ENCODE measurements around the gene PCDH15.

The PCDH15 gene

GRCh38 chr10:53864846-53865245, 936.2 kb downstream of the PCDH15 start:
- Histone ChIP-seq H3K9ac (ENCODE audit: low read length) (no peak overlapping the region), H3K79me2 (ENCODE audit: insufficient read depth, low read length) (no peaks in the 10 kb centered on the region), H3K27ac (ENCODE audit: low read depth, low read length) (no peak overlapping the region), H3F3A (ENCODE audit: insufficient read depth) (no peaks in the 10 kb centered on the region), H4K20me1 (ENCODE audit: low read depth, low read length) (no peaks in the 10 kb centered on the region), H3K4me2 (ENCODE audit: low read depth, low read length, poor library complexity, severe bottlenecking) (no peak overlapping the region), H3K9me3 (ENCODE audit: insufficient read depth, low read length) (no peaks in the 10 kb centered on the region), H3K4me3 (ENCODE audit: insufficient read depth, low read length, poor library complexity, severe bottlenecking) (no peak overlapping the region), H2AFZ (ENCODE audit: low read depth, low read length, severe bottlenecking) (no peak overlapping the region), H3K9me2 (replicated peaks; ENCODE audit: insufficient read depth, low read length) (no peaks in the 10 kb centered on the region), H3K27me3 (ENCODE audit: low read length) (no peaks in the 10 kb centered on the region), H3K36me3 (ENCODE audit: low read length) (no peaks in the 10 kb centered on the region)
- no peak for TF ChIP-seq CTCF (IDR thresholded peaks at IDR 0.05; ENCODE audit: insufficient read depth, low read length, poor library complexity, severe bottlenecking)
- no peak for TF ChIP-seq EZH2phosphoT487 (conservative IDR thresholded peaks at IDR 0.05; ENCODE audit: low read length)

GRCh38 chr10:53852450-53853175, 948.4 kb downstream of the PCDH15 start:
- Histone ChIP-seq H3K36me3 (ENCODE audit: low read length) (no peaks in the 10 kb centered on the region), H3K4me2 (ENCODE audit: low read depth, low read length, poor library complexity, severe bottlenecking) (no peak overlapping the region), H3K4me3 (ENCODE audit: insufficient read depth, low read length, poor library complexity, severe bottlenecking) (no peak overlapping the region), H3K9me2 (replicated peaks; ENCODE audit: insufficient read depth, low read length) (no peaks in the 10 kb centered on the region), H3K79me2 (ENCODE audit: insufficient read depth, low read length) (no peaks in the 10 kb centered on the region), H3K9me3 (ENCODE audit: insufficient read depth, low read length) (no peaks in the 10 kb centered on the region), H3K27ac (ENCODE audit: low read depth, low read length) (no peak overlapping the region), H4K20me1 (ENCODE audit: low read depth, low read length) (no peaks in the 10 kb centered on the region), H3K27me3 (ENCODE audit: low read length) (no peaks in the 10 kb centered on the region), H3F3A (ENCODE audit: insufficient read depth) (no peaks in the 10 kb centered on the region), H3K9ac (ENCODE audit: low read length) (no peak overlapping the region), H2AFZ (ENCODE audit: low read depth, low read length, severe bottlenecking) (no peak overlapping the region)
- TF ChIP-seq EZH2phosphoT487 (conservative IDR thresholded peaks at IDR 0.05; ENCODE audit: low read length), result no peak
- no peak for TF ChIP-seq CTCF (IDR thresholded peaks at IDR 0.05; ENCODE audit: insufficient read depth, low read length, poor library complexity, severe bottlenecking)

- Histone ChIP-seq H3F3A (ENCODE audit: insufficient read depth) (no peaks in the 10 kb centered on the region), H3K79me2 (ENCODE audit: insufficient read depth, low read length) (no peaks in the 10 kb centered on the region), H3K9me2 (replicated peaks; ENCODE audit: insufficient read depth, low read length) (no peaks in the 10 kb centered on the region), H3K4me2 (ENCODE audit: low read depth, low read length, poor library complexity, severe bottlenecking) (no peak overlapping the region), H3K4me3 (ENCODE audit: insufficient read depth, low read length, poor library complexity, severe bottlenecking) (no peak overlapping the region), H2AFZ (ENCODE audit: low read depth, low read length, severe bottlenecking) (no peak overlapping the region), H3K36me3 (ENCODE audit: low read length) (no peaks in the 10 kb centered on the region), H3K27ac (ENCODE audit: low read depth, low read length) (no peak overlapping the region), H3K9me3 (ENCODE audit: insufficient read depth, low read length) (no peaks in the 10 kb centered on the region), H3K27me3 (ENCODE audit: low read length) (no peaks in the 10 kb centered on the region), H3K9ac (ENCODE audit: low read length) (no peak overlapping the region), H4K20me1 (ENCODE audit: low read depth, low read length) (no peaks in the 10 kb centered on the region)
- TF ChIP-seq EZH2phosphoT487 (conservative IDR thresholded peaks at IDR 0.05; ENCODE audit: low read length) (no peak), CTCF (IDR thresholded peaks at IDR 0.05; ENCODE audit: insufficient read depth, low read length, poor library complexity, severe bottlenecking) (no peak)
Measured at GRCh38 chr10:53846809-53847208, 954.2 kb downstream of the PCDH15 start.
